GM18526 (cell line): ENCODE data around the gene TFAP2C.

Experiments
- POLR2A ChIP-seq: IDR thresholded peaks from 3 replicates; pipeline ENCODE4 v1.6.1; 2011; ENCODE audit not compliant: insufficient read length; ENCODE audit errors: extremely low read depth

The TFAP2C gene

GRCh38 chr20:56628873-56629463 is at the start of gene TFAP2C:
Gene TFAP2C, plus strand, starts transcription at chr20:56629306. Its CDS starts 239 bp downstream, at chr20:56629545.
- no peak for TF ChIP-seq POLR2A

GRCh38 chr20:56580226-56580625 is 48.9 kb upstream of the TFAP2C start:
- no peak for TF ChIP-seq POLR2A

- no peak for TF ChIP-seq POLR2A
Measured at GRCh38 chr20:56581701-56582100, 47.4 kb upstream of the TFAP2C start.

GRCh38 chr20:56582542-56582941 is 46.6 kb upstream of the TFAP2C start:
- TF ChIP-seq POLR2A: no peak

GRCh38 chr20:56584916-56585315 is 44.2 kb upstream of the TFAP2C start:
- TF ChIP-seq POLR2A: no peak

GRCh38 chr20:56587307-56588041 is 41.6 kb upstream of the TFAP2C start:
- no peak for TF ChIP-seq POLR2A

- TF ChIP-seq POLR2A: no peak
Measured at GRCh38 chr20:56588996-56589395, 40.1 kb upstream of the TFAP2C start.

GRCh38 chr20:56589633-56590032 is 39.5 kb upstream of the TFAP2C start:
- TF ChIP-seq POLR2A: no peak

GRCh38 chr20:56590888-56591287 is 38.2 kb upstream of the TFAP2C start:
- no peak for TF ChIP-seq POLR2A

GRCh38 chr20:56592211-56592610 is 36.9 kb upstream of the TFAP2C start:
- no peak for TF ChIP-seq POLR2A

GRCh38 chr20:56592817-56593216 is 36.3 kb upstream of the TFAP2C start:
- no peak for TF ChIP-seq POLR2A

- no peak for TF ChIP-seq POLR2A
Measured at GRCh38 chr20:56595746-56596475, 33.2 kb upstream of the TFAP2C start.

GRCh38 chr20:56601166-56601565 is 27.9 kb upstream of the TFAP2C start:
- TF ChIP-seq POLR2A: no peak

- no peak for TF ChIP-seq POLR2A
Measured at GRCh38 chr20:56604673-56605072, 24.4 kb upstream of the TFAP2C start.

GRCh38 chr20:56605261-56605996 is 23.7 kb upstream of the TFAP2C start:
- TF ChIP-seq POLR2A: no peak
